BE2C (cell line): ENCODE measurements around the gene TRPM5.

ENCODE experiments used
- DNase-seq: peaks from one replicate; pipeline ENCODE4 v3.0.0-alpha.2; 2020
- H3K27me3 ChIP-seq: fragments of 250-450 bp; sonication (Bioruptor Pico); 2 replicates; pipeline ENCODE4 v1.5.1; 2020; ENCODE audit warnings: mild to moderate bottlenecking
- H3K36me3 ChIP-seq: fragments of 250-450 bp; sonication (Bioruptor Pico); 2 replicates; pipeline ENCODE4 v1.5.1; 2020; ENCODE audit warnings: mild to moderate bottlenecking
- H3K4me1 ChIP-seq: fragments of 250-450 bp; sonication (Bioruptor Pico); 2 replicates; pipeline ENCODE4 v1.5.1; 2020
- H3K4me3 ChIP-seq: 2 replicates; pipeline ENCODE4 v1.5.1; 2011; ENCODE audit warnings: low read depth, low read length
- H3K9me3 ChIP-seq: fragments of 250-450 bp; sonication (Bioruptor Pico); 2 replicates; pipeline ENCODE4 v1.5.1; 2020
- CTCF ChIP-seq: IDR thresholded peaks from 2 replicates; pipeline ENCODE4 v1.5.1; 2012; ENCODE audit warnings: mild to moderate bottlenecking, low read depth, low read length

The TRPM5 gene

GRCh38 chr11:2471048-2471803 is 26.9 kb upstream of the TRPM5 start:
- TF ChIP-seq CTCF, result no peak
- no peak for DNase-seq

GRCh38 chr11:2470495-2470894 is 26.2 kb upstream of the TRPM5 start:
- no peak for TF ChIP-seq CTCF
- H3K9me3 ChIP-seq, result no peaks in the 10 kb centered on the region
- H3K36me3 ChIP-seq, result no peaks in the 10 kb centered on the region
- no peak overlapping the region for H3K4me3 ChIP-seq
- no peak for DNase-seq
- H3K4me1 ChIP-seq, result no peaks in the 10 kb centered on the region
- H3K27me3 ChIP-seq, result no peaks in the 10 kb centered on the region

More at GRCh38 chr11:2471048-2471803, 26.9 kb upstream of the TRPM5 start:
- Histone ChIP-seq H3K9me3 (no peaks in the 10 kb centered on the region), H3K4me3 (no peak overlapping the region), H3K4me1 (no peaks in the 10 kb centered on the region), H3K27me3 (no peaks in the 10 kb centered on the region), H3K36me3 (no peaks in the 10 kb centered on the region)

- no peak for DNase-seq
Measured at GRCh38 chr11:2468363-2469235, 24.3 kb upstream of the TRPM5 start.

GRCh38 chr11:2467695-2468055 is 23.4 kb upstream of the TRPM5 start:
- Histone ChIP-seq H3K27me3 (no peaks in the 10 kb centered on the region), H3K9me3 (no peaks in the 10 kb centered on the region), H3K36me3 (no peaks in the 10 kb centered on the region), H3K4me3 (no peak overlapping the region), H3K4me1 (no peaks in the 10 kb centered on the region)
- DNase-seq, result no peak
- TF ChIP-seq CTCF, result no peak

More at GRCh38 chr11:2468363-2469235, 24.3 kb upstream of the TRPM5 start:
- no peak for TF ChIP-seq CTCF
- Histone ChIP-seq H3K36me3 (no peaks in the 10 kb centered on the region), H3K27me3 (no peaks in the 10 kb centered on the region), H3K4me3 (no peak overlapping the region), H3K9me3 (no peaks in the 10 kb centered on the region), H3K4me1 (no peaks in the 10 kb centered on the region)

- H3K9me3 ChIP-seq, result no peaks in the 10 kb centered on the region
- no peaks in the 10 kb centered on the region for H3K27me3 ChIP-seq
- no peak for DNase-seq
- no peak overlapping the region for H3K4me3 ChIP-seq
- H3K4me1 ChIP-seq, result no peaks in the 10 kb centered on the region
- no peaks in the 10 kb centered on the region for H3K36me3 ChIP-seq
- TF ChIP-seq CTCF, result no peak
Measured at GRCh38 chr11:2466869-2467694, 22.8 kb upstream of the TRPM5 start.
